HCT116 (cell line): ENCODE results near the gene TAF5L. TPM values are rescaled to one million over a fixed set of nuclear protein-coding genes. Genes with fewer than 3 reads are reported as not detected.

ENCODE experiments used
- ATAC-seq: fragments of 200-7000 bp; cut with Tn5 transposase; 2 replicates; pipeline ENCODE4 v1.9.1; 2020; ENCODE audit warnings: mild to moderate bottlenecking, moderate library complexity
- BruUV-seq: library from RNA; stranded (reverse); fragments of 400-500 nt; replicated peaks from 2 replicates; lab custom pipeline; 2021; lab: Mats Ljungman, UMichigan
- CTCF ChIA-PET: fragments of 300-600 bp; sonication (Branson Sonifier 250); formaldehyde crosslinking; loops from one replicate; lab custom pipeline; 2021; ENCODE audit warnings: antibody characterized with exemption; lab: Charles Lee
- POLR2A ChIA-PET: fragments of 300-600, 350-600 bp; sonication (Branson Sonifier 250); formaldehyde crosslinking; loops from one replicate; lab custom pipeline; 2021; ENCODE audit warnings: antibody characterized with exemption; lab: Charles Lee
- RAD21 ChIA-PET, 2 experiments: fragments of 300-600 bp; sonication (Branson Sonifier 250); formaldehyde crosslinking; loops; one replicate each; lab custom pipeline; 2023; ENCODE audit warnings: low total read pairs in 2 of 2; ENCODE audit not compliant: uncharacterized antibody in 2 of 2, unreplicated experiment in 2 of 2, low non-redundant PET in 1 of 2; lab: Charles Lee
- DNase-seq: peaks from one replicate; pipeline ENCODE4 v3.0.0-alpha.2; 2010; ENCODE audit warnings: low read depth, low spot score
- H2AFZ ChIP-seq: fragments of 200-600 bp; shearing (Covaris generic), sonication (generic); 2 replicates; pipeline ENCODE4 v1.6.1; 2017; ENCODE audit warnings: low read depth, mixed run types, mixed read lengths, antibody characterized with exemption, low read length; ENCODE audit not compliant: poor library complexity, severe bottlenecking
- H3K27ac ChIP-seq: 2 replicates; pipeline ENCODE4 v1.5.1; 2012; ENCODE audit warnings: low read depth, low read length
- H3K27me3 ChIP-seq: fragments of 200-600 bp; sonication (generic); 2 replicates; pipeline ENCODE4 v1.6.1; 2016; ENCODE audit warnings: mixed run types, low read length, mixed read lengths; ENCODE audit not compliant: insufficient read depth
- H3K36me3 ChIP-seq, 2 experiments: fragments of 200-500 bp in 1 of 2; fragments of 200-600 bp in 1 of 2; sonication (Bioruptor generic) in 1 of 2; sonication (generic) in 1 of 2; 2 replicates each; pipeline versions ENCODE4 v1.5.1 to v1.6.1; 2014 to 2016; ENCODE audit warnings: low read length in 2 of 2, inconsistent platforms in 1 of 2, mixed read lengths in 1 of 2, mixed run types in 1 of 2; ENCODE audit not compliant: insufficient read depth in 2 of 2, control insufficient read depth in 1 of 2
- H3K4me1 ChIP-seq, 2 experiments: fragments of 200-600 bp in 1 of 2; sonication (generic) in 1 of 2; 2 replicates each; pipeline versions ENCODE4 v1.5.1 to v1.6.1; 2012 to 2017; ENCODE audit warnings: low read length in 2 of 2, inconsistent platforms in 1 of 2, mild to moderate bottlenecking in 1 of 2, mixed read lengths in 1 of 2, mixed run types in 1 of 2, moderate library complexity in 1 of 2; ENCODE audit not compliant: insufficient read depth in 2 of 2, control insufficient read depth in 1 of 2
- H3K4me2 ChIP-seq: fragments of 200-600 bp; sonication (generic); 2 replicates; pipeline ENCODE4 v1.6.1; 2017; ENCODE audit warnings: mixed run types, low read length, mixed read lengths
- H3K4me3 ChIP-seq, 2 experiments: fragments of 200-600 bp in 1 of 2; sonication (generic) in 1 of 2; replicated peaks in 1 of 2; 2 replicates each; pipeline ENCODE4 v1.5.1; 2011 to 2016; ENCODE audit warnings: low read length in 2 of 2, control low read depth in 1 of 2, low read depth in 1 of 2, mild to moderate bottlenecking in 1 of 2, mixed read lengths in 1 of 2, mixed run types in 1 of 2
- H3K79me2 ChIP-seq: fragments of 200-600 bp; sonication (generic); 2 replicates; pipeline ENCODE4 v1.6.1; 2017; ENCODE audit warnings: mild to moderate bottlenecking, mixed run types, low read length, moderate library complexity, mixed read lengths; ENCODE audit not compliant: insufficient read depth
- H3K9ac ChIP-seq: fragments of 200-600 bp; sonication (generic); 2 replicates; pipeline ENCODE4 v1.6.1; 2016; ENCODE audit warnings: low read length, mixed read lengths
- H3K9me2 ChIP-seq: fragments of 200-600 bp; sonication (generic), shearing (Covaris generic); 2 replicates; pipeline ENCODE4 v1.6.1; 2017; ENCODE audit warnings: mixed run types, mild to moderate bottlenecking, moderate library complexity; ENCODE audit not compliant: insufficient read depth
- H3K9me3 ChIP-seq, 2 experiments: fragments of 200-500 bp in 1 of 2; fragments of 200-600 bp in 1 of 2; sonication (Bioruptor generic) in 1 of 2; sonication (generic) in 1 of 2; 2 replicates each; pipeline ENCODE4 v1.6.1; 2014 to 2017; ENCODE audit warnings: low read length in 2 of 2, mixed read lengths in 2 of 2, inconsistent platforms in 1 of 2, low read depth in 1 of 2, mild to moderate bottlenecking in 1 of 2, mixed run types in 1 of 2, moderate library complexity in 1 of 2; ENCODE audit not compliant: control insufficient read depth in 1 of 2, insufficient read depth in 1 of 2
- H4K20me1 ChIP-seq: fragments of 200-600 bp; sonication (generic), shearing (Covaris generic); 2 replicates; pipeline ENCODE4 v1.6.1; 2017; ENCODE audit warnings: mixed run types, mild to moderate bottlenecking, moderate library complexity; ENCODE audit not compliant: insufficient read depth
- CBX3 ChIP-seq: IDR thresholded peaks from 2 replicates; pipeline ENCODE4 v1.6.1; 2012; ENCODE audit warnings: low read depth
- ELF1 ChIP-seq: IDR thresholded peaks from 2 replicates; pipeline ENCODE4 v1.6.1; 2012; ENCODE audit warnings: low read depth, borderline replicate concordance
- EZH2 ChIP-seq: fragments of 200-600 bp; sonication (generic); IDR thresholded peaks from 2 replicates; pipeline ENCODE4 v1.6.1; 2017; ENCODE audit warnings: antibody characterized with exemption, mixed run types
- POLR2AphosphoS5 ChIP-seq: IDR thresholded peaks from 2 replicates; pipeline ENCODE4 v1.6.1; 2011; ENCODE audit warnings: mild to moderate bottlenecking, low read depth, low read length, moderate library complexity
- RAD21 ChIP-seq: IDR thresholded peaks from 2 replicates; pipeline ENCODE4 v1.6.1; 2012; ENCODE audit warnings: low read depth, mild to moderate bottlenecking
- SIN3A ChIP-seq: IDR thresholded peaks from 2 replicates; pipeline ENCODE4 v1.6.1; 2012; ENCODE audit warnings: low read depth
- YY1 ChIP-seq: IDR thresholded peaks from 2 replicates; pipeline ENCODE4 v1.6.1; 2011; ENCODE audit warnings: low read length, low read depth, moderate library complexity, mild to moderate bottlenecking; ENCODE audit not compliant: insufficient replicate concordance; ENCODE audit errors: extremely low read depth
- ZFX ChIP-seq: fragments of 450-650 bp; IDR thresholded peaks from 2 replicates; pipeline ENCODE4 v1.6.1; 2017
- ZNF274 ChIP-seq: fragments of 200-500 bp; sonication (Bioruptor generic); IDR thresholded peaks from 2 replicates; pipeline ENCODE4 v1.6.1; 2014; ENCODE audit warnings: mild to moderate bottlenecking, low read depth, low read length, inconsistent platforms
- intact Hi-C: fragments of 100-400 bp; cut with micrococcal nuclease; formaldehyde crosslinking; loops from 2 replicates; pipeline ENCODE4 v1.10.0; 2022
- total RNA-seq: library from RNA; stranded (reverse); gene quantifications from one replicate; pipeline ENCODE4 v1.2.1, GENCODE V29; 2021; ENCODE audit not compliant: unreplicated experiment
- TF ChIP-seq, protein P1 (sequence below), 3 experiments: fragments of 200-600 bp in 1 of 3; sonication (generic) in 1 of 3; IDR thresholded peaks in 2 of 3; conservative IDR thresholded peaks in 1 of 3; 2 replicates each; pipeline ENCODE4 v1.5.1; 2012 to 2017; ENCODE audit warnings: low read depth in 2 of 3, low read length in 2 of 3, antibody characterized with exemption in 1 of 3, borderline replicate concordance in 1 of 3, control low read depth in 1 of 3, mild to moderate bottlenecking in 1 of 3, mixed read lengths in 1 of 3, mixed run types in 1 of 3, moderate library complexity in 1 of 3; ENCODE audit not compliant: insufficient read depth in 1 of 3

The TAF5L gene
- total RNA-seq, 1 experiment from 2014 or later, result 22.4 TPM

DNA sequence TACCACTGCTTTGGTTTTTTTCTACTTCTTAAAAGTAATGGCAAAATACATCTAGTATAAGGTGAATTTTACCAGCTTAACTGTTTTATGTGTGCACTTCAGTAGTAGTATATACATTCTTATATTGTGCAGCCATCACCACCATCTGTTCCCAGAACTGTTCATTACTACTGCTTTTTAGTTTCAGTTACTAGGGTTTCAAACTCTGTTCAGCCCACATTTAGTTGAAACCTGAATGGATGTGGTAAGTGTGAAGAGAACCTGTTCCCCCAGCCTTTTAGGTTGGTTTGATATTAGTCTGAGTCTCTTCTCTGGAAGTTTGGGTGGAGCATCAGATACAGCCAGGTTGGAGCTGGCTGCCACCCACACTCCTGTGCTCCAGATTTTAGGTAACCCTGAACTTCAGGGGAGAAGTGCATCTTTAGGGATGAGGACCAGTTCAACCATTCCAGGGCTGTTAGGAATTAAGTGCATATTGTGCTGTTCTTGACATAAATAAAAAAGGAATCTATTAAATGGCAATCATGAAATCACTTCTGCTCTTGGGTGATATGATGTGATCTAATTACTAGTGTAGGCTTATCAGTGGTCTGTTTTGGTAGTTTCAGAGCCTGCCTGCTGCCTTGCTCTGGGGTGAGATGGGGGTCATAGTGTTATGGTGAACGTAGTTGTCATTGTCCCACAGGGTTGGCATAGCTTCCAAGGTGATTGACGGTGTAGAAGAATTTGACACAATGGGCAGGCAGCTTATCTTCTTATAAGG, 32.3 kb upstream of the TAF5L start:
- Histone ChIP-seq H3K4me3 (no peak overlapping the region), H3K9me3 (no peaks in the 10 kb centered on the region), H4K20me1 (peaks cover 4% of the 10 kb centered on the region), H3K9me2 (no peaks in the 10 kb centered on the region), H3K36me3 (peaks cover 24 to 37% of the 10 kb centered on the region in 2 experiments; a peak in 3 of 4 replicates), H3K27me3 (no peaks in the 10 kb centered on the region), H2AFZ (no peak overlapping the region), H3K4me1 (no peaks in the 10 kb centered on the region), H3K27ac (no peak overlapping the region), H3K79me2 (peaks cover 8% of the 10 kb centered on the region; the same call in 1 of the 2 replicates), H3K9ac (no peak overlapping the region), H3K4me2 (no peak overlapping the region)
- ATAC-seq (no peak), DNase-seq (no peak)
- RAD21 ChIA-PET, result no interaction called here
- POLR2A ChIA-PET, result no interaction called here
- BruUV-seq, result no TSS peak
- CTCF ChIA-PET, result no interaction called here
- intact Hi-C loops, result no loop called here
- TF ChIP-seq ELF1, result no peak
- TF ChIP-seq ZFX, result no peak
- TF ChIP-seq YY1, result no peak
- TF ChIP-seq EZH2, result no peak
- no peak for TF ChIP-seq CBX3
- no peak for TF ChIP-seq SIN3A

DNA sequence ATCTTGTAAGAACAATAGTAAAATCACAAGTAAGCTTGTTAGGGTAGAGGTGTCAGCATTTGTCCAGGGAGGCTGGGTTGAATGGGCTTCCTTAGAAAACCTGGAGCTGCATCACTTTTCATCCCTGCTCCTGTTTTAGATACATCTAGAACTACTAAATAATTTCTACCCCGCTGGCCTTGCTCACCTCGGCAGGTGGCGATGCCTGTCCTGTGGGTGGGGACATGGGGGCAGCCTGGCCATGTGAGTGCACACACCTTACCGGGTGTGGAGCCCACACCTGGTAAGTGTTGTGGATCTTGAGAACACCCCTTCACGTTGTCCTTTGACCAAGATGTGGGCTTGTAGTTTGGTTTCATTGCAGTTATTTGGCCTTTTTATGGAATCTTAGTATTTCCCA, 29.9 kb upstream of the TAF5L start:
- POLR2A ChIA-PET, result no interaction called here
- Histone ChIP-seq H2AFZ (no peak overlapping the region), H3K36me3 (peaks cover 29 to 34% of the 10 kb centered on the region in 2 experiments; a peak in 3 of 4 replicates), H3K9me2 (no peaks in the 10 kb centered on the region), H3K9me3 (no peaks in the 10 kb centered on the region), H3K4me1 (no peaks in the 10 kb centered on the region), H3K4me3 (no peak overlapping the region), H4K20me1 (peaks cover 1% of the 10 kb centered on the region), H3K79me2 (peaks cover 8% of the 10 kb centered on the region; the same call in 1 of the 2 replicates), H3K27ac (no peak overlapping the region), H3K4me2 (no peak overlapping the region), H3K27me3 (no peaks in the 10 kb centered on the region), H3K9ac (no peak overlapping the region)
- RAD21 ChIA-PET, result no interaction called here
- no peak for DNase-seq
- ATAC-seq, result no peak
- TF ChIP-seq YY1 (no peak), POLR2AphosphoS5 (no peak), ZNF274 (no peak), RAD21 (no peak), SIN3A (no peak)
- TF ChIP-seq, protein P1, sequence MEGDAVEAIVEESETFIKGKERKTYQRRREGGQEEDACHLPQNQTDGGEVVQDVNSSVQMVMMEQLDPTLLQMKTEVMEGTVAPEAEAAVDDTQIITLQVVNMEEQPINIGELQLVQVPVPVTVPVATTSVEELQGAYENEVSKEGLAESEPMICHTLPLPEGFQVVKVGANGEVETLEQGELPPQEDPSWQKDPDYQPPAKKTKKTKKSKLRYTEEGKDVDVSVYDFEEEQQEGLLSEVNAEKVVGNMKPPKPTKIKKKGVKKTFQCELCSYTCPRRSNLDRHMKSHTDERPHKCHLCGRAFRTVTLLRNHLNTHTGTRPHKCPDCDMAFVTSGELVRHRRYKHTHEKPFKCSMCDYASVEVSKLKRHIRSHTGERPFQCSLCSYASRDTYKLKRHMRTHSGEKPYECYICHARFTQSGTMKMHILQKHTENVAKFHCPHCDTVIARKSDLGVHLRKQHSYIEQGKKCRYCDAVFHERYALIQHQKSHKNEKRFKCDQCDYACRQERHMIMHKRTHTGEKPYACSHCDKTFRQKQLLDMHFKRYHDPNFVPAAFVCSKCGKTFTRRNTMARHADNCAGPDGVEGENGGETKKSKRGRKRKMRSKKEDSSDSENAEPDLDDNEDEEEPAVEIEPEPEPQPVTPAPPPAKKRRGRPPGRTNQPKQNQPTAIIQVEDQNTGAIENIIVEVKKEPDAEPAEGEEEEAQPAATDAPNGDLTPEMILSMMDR (IDR thresholded peaks at IDR 0.05 in 2 of 3, conservative IDR thresholded peaks at IDR 0.05 in 1 of 3; ENCODE audit: borderline replicate concordance in 1 of 3, insufficient read depth in 1 of 3, low read depth in 2 of 3, low read length in 2 of 3), result no peak
- intact Hi-C loops, result no loop called here
- CTCF ChIA-PET, result no interaction called here
- no TSS peak for BruUV-seq
